GM15510 (cell line): ENCODE data around the gene ASCC1.

Experiments
- POLR2A ChIP-seq: IDR thresholded peaks from 3 replicates; pipeline ENCODE4 v1.6.1; 2011; ENCODE audit warnings: borderline replicate concordance; ENCODE audit not compliant: insufficient read length; ENCODE audit errors: extremely low read depth

Gene ASCC1

DNA sequence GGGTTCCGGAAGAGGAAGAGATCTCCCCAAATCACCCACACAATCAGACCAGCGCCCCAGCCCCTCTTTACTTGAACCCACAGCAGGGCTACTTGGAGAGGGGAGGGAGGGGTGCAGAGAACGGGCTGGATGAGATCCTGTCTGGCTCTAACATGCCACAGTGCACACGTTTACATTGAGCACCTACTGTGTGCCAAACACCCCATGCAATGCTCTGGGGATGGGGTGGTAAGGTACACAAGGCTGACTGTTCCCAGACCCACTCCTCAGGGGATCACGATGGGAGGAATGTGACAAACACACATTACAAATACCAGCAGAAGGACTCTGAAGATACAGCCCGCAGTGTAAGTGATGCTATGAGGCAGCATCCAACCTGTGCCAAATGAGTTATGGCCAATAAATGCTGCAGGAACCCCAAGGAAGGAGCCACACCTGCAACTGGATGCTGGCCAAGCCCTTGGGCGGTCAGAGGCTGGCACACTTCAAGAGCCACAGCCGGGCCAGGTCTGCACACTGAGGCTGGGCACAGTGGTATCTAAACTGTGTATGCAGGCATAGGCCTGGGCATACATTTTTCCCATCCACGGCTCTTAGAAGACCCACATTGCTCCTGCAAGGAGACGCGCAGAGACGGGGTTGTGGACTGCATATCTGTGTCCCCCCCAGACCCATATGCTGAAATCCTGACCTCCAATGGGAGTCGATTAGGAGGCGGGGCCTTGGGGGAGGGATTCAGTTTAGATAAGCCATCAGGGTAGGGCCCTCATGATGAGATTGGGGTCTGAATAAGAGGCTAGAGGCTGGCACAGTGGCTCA is 134.1 kb downstream of the ASCC1 start:
- no peak for TF ChIP-seq POLR2A

DNA sequence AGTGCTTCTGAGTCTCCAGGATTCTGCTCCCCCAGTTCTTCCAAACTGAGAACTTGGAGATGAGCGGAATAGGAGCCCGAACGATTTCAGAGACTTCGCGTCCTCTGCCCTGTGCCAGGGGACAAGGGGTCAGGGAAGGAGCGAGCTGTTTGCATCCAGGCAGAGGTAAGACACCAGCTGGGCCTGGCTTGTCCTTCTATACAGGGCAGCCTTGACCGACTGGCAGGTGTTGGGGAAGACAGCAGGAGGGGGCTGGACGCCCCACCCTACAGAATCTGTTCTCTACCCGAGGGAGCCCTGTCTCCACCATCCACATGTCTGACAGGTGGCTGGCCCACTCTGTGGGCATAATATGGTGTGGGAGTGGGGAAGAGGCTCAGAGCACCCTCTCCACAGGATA is 134.9 kb downstream of the ASCC1 start:
- TF ChIP-seq POLR2A, result no peak

DNA sequence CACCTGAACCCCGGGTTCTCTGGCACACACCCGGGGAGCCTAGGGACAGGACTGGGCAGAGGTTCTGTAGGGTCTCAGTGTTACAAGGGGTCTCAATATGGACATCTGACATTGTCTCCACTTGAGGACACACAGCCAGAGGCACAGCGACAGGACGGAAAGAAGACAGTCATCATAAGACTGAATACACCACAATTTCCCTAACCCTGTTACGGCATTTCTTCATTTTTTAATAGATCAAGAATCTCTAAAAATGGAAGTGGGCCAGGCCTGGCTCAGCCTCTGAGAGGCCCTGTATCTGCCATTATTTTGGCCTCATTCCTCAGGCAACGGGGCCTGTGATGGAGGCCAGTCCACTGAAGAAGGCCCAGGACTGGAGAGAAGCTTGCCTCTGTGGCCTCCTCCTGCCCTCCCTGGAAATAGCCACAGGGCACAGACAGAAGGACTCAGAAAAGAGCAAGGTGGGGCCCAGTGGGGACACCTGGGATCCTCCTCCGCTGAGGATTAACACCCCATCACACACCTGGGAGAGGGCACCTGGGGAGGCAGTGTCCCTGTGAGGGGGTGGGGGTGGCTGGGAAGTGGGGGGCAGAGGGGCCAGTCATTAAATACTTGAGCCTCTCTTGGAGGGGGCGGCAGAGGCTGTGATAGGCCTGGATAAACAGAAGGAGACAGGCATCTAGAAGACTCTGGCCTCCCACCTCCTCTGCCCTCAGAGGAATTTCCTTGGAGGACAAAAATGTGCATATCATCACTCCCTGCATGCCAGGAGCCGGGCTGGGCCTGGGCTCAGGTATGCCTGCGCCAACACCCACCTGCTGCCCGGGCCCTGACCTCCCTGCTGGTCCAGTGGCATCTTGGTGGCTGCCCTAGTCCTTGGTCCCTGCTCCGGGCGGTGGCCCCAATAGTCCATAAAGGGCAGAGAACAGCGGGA is 135.8 kb downstream of the ASCC1 start:
- no peak for TF ChIP-seq POLR2A

DNA sequence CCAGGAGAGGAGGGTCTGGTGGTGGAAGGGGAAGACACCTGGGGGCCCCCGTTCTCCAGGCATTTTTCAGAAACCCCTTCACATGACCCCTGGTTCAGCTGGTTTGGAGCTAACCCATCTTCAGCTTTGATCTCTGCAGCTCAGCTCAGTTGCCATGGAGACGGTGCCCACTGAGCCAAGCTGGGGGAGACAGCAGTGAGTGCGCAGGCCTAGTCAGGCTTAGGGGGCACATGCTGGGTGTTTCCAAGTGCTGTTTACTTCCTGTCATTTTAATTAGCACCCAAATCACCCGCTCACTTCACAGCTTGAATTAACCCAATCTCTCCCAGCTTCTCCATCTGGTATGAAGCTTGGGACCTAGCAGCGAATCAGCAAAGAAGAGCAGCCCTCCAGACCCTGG is 136.7 kb downstream of the ASCC1 start:
- no peak for TF ChIP-seq POLR2A

DNA sequence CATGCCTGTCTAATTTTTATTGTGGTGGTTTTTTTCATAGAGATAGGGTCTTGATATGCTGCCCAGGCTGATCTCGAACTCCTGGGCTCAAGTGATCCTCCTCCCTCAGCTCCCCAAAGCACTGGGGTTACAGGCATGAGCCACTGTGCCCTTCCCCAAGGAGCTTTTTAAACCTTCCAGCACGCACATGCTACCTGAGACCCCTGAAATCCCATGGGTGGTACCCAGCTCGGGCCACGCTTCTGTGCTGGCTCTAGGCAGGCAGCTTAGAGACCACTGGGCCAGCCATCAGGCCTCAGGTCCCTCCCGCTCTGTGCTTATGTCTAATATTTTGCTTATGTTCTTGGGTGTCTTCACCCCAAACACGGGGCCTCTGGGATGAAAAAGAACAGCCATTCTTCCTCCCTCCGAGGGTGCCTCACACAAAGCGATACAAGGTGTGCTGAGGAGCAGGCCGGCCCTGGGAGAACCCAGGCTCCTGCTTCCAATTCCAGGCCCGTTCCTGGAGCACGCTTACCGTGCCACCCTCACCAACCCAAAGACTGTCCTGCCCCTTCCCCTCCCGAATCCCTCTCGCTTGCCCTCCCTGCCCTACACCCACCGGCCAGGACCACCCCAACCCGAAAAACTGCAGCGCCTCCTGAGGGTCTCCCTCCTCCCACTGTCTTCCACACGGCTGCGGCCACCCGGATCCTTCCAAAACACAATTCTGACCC is 138.6 kb downstream of the ASCC1 start:
- no peak for TF ChIP-seq POLR2A

DNA sequence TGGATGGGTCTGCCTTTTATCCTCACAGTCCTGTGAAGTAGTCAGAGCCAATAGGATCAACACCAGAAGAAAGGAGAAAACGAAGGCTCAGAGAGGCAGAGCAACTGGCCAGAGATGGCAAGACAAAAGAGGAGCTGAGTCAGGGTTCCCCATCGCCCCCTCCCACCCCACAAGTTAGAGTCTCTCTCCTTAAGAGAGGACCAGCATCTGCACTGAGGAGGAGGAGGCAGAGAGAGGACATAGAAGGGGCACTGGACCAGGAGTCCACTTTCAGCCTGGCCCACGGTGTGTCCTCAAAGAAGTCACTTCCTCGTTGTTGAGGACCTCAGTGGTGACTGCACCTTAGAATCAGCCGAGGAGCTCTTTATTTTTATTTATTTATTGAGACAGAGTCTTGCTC is 139.3 kb downstream of the ASCC1 start:
- no peak for TF ChIP-seq POLR2A

DNA sequence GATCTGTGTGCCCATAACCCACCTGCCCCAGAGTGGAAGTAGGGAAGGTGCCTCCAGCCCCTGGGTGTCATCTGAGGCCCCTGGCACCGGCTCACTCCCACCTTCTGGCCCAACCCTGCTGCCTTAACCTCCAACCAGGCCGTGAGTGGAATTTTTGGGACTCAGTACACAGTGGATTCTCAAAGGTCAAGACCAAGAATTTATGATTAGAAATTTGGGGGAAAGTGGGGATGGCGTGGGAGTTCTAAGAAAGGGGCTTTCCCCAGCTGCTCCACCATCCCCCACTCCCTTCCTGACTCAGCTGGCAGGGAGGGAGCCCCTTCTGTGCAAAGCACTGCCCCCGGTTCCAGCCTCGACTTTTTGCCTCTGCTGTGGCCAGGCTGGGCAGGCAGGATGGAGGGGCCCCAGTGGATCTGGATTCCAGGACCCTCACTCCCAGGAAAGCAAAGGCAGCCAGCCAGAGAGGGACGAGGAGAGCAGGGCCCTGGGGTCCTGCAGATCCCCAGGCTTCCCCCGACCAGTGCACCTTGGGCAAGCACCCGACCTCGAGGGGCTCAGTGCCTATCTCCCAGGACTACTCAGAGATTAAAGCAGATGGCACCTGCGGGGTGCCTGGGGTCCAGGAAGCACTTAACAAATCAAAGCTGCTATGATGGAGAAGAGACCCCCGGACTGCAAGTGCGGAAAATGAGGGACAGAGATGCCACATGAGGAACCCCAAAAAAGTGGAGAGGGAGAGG is 140.5 kb downstream of the ASCC1 start:
- no peak for TF ChIP-seq POLR2A

DNA sequence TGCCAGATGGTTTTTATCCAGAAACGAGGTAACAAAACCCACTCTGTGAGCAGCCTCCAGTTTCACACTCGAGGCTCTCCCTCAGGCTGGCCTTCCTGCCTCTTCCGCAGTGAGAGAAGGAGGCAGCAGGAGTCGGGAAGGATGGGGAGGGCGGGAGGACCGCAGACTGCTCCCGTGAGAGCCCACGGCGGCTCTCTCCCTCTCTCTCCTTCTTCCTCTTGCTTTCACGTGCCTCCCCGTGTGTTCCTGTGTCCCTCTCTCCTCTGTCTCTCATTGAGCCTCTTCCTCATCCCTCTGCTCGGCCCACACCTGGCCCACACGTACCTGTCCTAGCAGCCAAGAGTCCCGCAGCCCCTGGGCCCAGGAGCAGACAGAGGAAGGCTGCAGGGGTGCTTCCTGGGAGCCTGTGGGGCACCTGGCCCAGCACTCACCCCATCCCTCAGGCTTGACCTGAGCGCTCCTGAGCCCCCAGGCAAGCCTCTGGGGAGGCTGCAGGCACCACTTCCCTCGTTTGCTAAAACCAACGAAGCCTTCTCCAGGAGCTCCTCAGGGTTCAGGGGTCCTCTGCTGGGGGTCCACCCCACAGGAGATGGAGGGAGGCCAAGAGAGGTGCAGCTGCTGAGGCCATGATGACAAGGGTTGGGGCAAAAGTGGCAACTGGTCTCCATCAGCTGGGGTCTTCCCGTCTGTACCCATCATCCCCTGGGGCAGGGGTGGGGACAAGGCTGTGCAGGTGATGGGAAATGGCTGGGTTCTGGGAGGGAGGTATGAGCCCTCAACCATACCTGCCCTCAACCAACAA is 141.3 kb downstream of the ASCC1 start:
- TF ChIP-seq POLR2A, result no peak

DNA sequence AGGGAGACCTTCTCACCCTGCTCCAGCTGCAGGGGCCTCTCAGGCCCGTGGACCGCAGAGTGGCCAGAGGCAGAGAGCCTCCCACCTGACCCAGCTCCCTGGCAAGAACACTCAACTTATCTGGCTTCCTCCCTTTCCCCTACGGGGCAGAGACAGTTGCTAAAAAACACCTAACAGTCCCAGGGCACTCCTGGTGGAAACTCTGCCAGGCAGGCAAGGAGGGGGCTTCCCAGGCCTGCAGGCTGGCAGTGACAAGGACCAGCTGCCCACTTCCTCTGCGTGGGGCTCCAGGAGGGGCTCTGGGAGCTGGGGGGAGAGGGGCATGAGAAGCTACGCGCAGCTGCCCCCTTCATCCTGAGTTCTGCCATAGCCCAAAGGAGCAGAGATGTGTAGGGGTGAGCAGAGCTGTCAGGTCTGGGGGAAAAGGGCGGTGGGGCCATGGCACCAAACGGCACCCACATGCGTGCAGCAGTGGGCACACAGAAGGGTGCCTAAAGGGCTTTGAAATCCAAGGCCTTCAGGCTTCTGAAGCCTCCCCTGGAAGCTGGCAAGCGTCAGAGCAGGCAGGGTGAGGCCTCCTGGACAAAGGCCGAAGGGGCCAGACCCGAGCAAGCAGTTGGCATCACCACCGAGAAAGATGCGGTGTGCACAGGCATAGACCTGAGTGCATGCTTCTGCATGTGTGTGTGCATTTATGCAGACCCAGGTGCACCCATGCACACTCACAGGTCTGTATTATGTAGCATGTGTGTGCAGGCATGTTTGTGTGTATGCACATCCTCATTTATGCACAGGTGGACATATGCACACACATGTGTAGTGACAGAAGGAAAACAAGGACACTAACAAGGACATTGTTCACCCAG is 142.1 kb downstream of the ASCC1 start:
- no peak for TF ChIP-seq POLR2A

DNA sequence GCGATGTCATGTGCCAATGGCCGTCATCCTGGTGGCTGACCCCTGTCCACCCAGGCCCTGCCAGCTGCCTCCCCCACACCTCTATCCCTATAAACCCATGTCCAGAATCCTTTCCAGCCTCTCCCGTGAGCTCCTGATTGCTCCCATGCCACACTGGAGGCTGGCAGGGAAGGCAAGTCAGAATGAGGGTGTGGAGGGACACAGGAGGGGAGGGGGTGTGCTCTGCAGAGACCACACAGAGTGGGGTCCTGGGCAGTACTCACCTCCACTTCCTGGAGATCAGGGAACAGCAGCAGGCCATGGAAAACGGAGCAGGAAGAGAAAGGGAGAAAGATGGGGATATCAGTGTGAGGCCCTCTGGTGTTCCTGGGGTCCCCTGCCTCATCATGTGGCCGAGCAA is 143.4 kb downstream of the ASCC1 start:
- no peak for TF ChIP-seq POLR2A

DNA sequence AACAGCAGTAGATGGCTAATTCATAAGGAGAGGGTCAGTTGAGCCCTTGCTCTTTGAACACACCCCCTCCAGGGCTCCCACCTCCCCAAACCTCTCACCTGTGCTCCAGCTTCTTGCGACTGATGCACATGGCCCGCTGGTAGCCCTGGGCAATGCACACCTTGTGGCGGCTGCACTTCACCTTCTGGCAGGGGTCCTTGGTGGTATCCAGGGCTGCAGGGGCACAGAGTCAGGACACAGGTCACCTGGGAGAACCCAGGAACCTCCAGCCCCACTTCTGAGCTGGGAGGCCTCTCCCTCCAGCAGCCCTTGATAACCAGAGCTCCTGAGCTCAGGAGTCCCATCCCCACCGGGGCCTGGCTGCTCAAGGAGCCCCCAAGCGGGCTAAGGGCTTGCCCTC is 144.0 kb downstream of the ASCC1 start:
- TF ChIP-seq POLR2A, result no peak

DNA sequence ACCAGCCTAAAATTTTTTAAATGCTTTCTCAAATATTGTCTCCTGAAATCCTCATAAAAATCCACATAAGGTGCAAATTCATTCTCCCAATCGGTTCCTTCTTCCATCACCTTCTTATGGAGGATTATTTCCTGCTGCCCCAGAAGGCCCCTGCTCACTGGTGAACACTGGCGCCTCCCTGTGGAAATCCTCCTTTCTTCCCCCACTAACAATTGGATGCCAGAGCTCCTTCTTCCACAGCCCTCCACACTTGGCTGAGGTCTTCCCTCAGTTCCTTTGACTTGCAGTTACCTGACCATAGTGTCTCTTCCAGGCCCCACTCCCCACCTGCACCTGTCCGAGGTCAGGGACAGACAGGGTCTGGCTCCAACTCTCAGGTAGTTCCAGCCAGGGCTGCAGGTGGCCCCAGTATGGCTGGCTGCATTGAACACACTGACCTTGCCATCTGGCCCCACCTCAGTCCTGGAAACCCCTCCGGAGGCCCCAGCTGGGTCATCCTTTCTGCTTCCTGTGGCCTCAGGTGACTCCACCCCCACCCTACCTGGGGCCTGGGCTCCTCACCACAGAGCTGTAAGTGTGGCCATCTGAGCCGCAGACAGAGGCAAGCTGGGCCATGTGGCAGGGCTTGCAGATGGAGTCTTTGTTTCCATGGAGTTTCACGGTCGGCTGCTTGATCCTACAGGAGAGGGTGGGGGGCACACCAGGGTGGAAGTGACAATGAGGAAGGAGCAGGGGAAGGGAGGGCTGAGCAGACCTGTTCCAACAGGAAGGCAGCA is 146.1 kb downstream of the ASCC1 start:
- TF ChIP-seq POLR2A, result no peak
